Measurements from ENCODE around the gene RRP1.

The RRP1 gene

GRCh38 chr21:43834146-43834905 lies 44.9 kb downstream of the RRP1 start:
- no peak overlapping the region for H2BK12ac ChIP-seq (ENCODE audit: low read length)
- H2BK120ac ChIP-seq (ENCODE audit: insufficient read depth, low read length, poor library complexity) = no peak overlapping the region
- H4K8ac ChIP-seq (ENCODE audit: low read depth, low read length) = no peak overlapping the region
- no peak overlapping the region for H3K23ac ChIP-seq (ENCODE audit: low read length)
- no peaks in the 10 kb centered on the region for H3K27me3 ChIP-seq (ENCODE audit: insufficient read depth, low read length)
- H3K79me2 ChIP-seq (ENCODE audit: control insufficient read depth, insufficient read depth, low read length, poor library complexity) = no peaks in the 10 kb centered on the region
- no peak for DNase-seq
- H3K4ac ChIP-seq (ENCODE audit: low read depth, low read length) = no peak overlapping the region
- H3K18ac ChIP-seq (ENCODE audit: low read length) = no peak overlapping the region
- H3K36me3 ChIP-seq (ENCODE audit: control insufficient read depth in 1 of 2, insufficient read depth in 2 of 2, low read length in 2 of 2) = no peaks in the 10 kb centered on the region
- H3K9ac ChIP-seq (ENCODE audit: low read length) = no peak overlapping the region
- WGBS (ENCODE audit: extremely low coverage, insufficient coverage, insufficient read length) = no CpG with 5 or more reads among the region's 30 CpGs
- no peak overlapping the region for H3K4me3 ChIP-seq (ENCODE audit: low read depth, low read length)
- H2AFZ ChIP-seq (ENCODE audit: insufficient read depth, low read length, poor library complexity) = no peak overlapping the region
- H4K91ac ChIP-seq (ENCODE audit: low read depth, low read length) = no peak overlapping the region
- H3K27ac ChIP-seq (ENCODE audit: low read depth, low read length) = no peak overlapping the region
- no peak overlapping the region for H2BK5ac ChIP-seq (ENCODE audit: low read depth, low read length, poor library complexity)
- H3K79me1 ChIP-seq (ENCODE audit: low read length) = no peaks in the 10 kb centered on the region
- no peaks in the 10 kb centered on the region for H3K4me1 ChIP-seq (ENCODE audit: control insufficient read depth in 1 of 2, insufficient read depth in 2 of 2, low read length in 2 of 2)
- H3K14ac ChIP-seq (ENCODE audit: low read length) = no peak overlapping the region
- H4K12ac ChIP-seq (ENCODE audit: low read depth, low read length) = no peak overlapping the region
- peaks cover 2% of the 10 kb centered on the region for H3K9me3 ChIP-seq (ENCODE audit: insufficient read depth, low read depth, low read length)
- no peak overlapping the region for H3K4me2 ChIP-seq (ENCODE audit: low read length)
- no peak overlapping the region for H2AK5ac ChIP-seq (ENCODE audit: low read length)

GRCh38 chr21:43835050-43835449 lies 45.7 kb downstream of the RRP1 start:
- Histone ChIP-seq H3K9ac (ENCODE audit: low read length) (no peak overlapping the region), H3K4me3 (ENCODE audit: low read depth, low read length) (no peak overlapping the region), H3K9me3 (ENCODE audit: insufficient read depth, low read depth, low read length) (peaks cover 2% of the 10 kb centered on the region), H3K14ac (ENCODE audit: low read length) (no peak overlapping the region), H4K91ac (ENCODE audit: low read depth, low read length) (no peak overlapping the region), H3K4ac (ENCODE audit: low read depth, low read length) (no peak overlapping the region), H3K36me3 (ENCODE audit: control insufficient read depth in 1 of 2, insufficient read depth in 2 of 2, low read length in 2 of 2) (no peaks in the 10 kb centered on the region), H3K27me3 (ENCODE audit: insufficient read depth, low read length) (no peaks in the 10 kb centered on the region), H3K79me1 (ENCODE audit: low read length) (no peaks in the 10 kb centered on the region), H3K79me2 (ENCODE audit: control insufficient read depth, insufficient read depth, low read length, poor library complexity) (no peaks in the 10 kb centered on the region), H3K27ac (ENCODE audit: low read depth, low read length) (no peak overlapping the region), H3K23ac (ENCODE audit: low read length) (no peak overlapping the region), H2BK12ac (ENCODE audit: low read length) (no peak overlapping the region), H3K18ac (ENCODE audit: low read length) (no peak overlapping the region), H2BK5ac (ENCODE audit: low read depth, low read length, poor library complexity) (no peak overlapping the region), H3K4me1 (ENCODE audit: control insufficient read depth in 1 of 2, insufficient read depth in 2 of 2, low read length in 2 of 2) (no peaks in the 10 kb centered on the region), H2AFZ (ENCODE audit: insufficient read depth, low read length, poor library complexity) (no peak overlapping the region), H2BK120ac (ENCODE audit: insufficient read depth, low read length, poor library complexity) (no peak overlapping the region), H4K12ac (ENCODE audit: low read depth, low read length) (no peak overlapping the region), H3K4me2 (ENCODE audit: low read length) (no peak overlapping the region), H4K8ac (ENCODE audit: low read depth, low read length) (no peak overlapping the region), H2AK5ac (ENCODE audit: low read length) (no peak overlapping the region)
- no CpG with 5 or more reads among the region's 15 CpGs for WGBS (ENCODE audit: extremely low coverage, insufficient coverage, insufficient read length)
- no peak for DNase-seq

- Histone ChIP-seq H4K8ac (ENCODE audit: low read depth, low read length) (no peak overlapping the region), H3K23ac (ENCODE audit: low read length) (no peak overlapping the region)
Measured at GRCh38 chr21:43835861-43836260, 46.5 kb downstream of the RRP1 start.

GRCh38 chr21:43836616-43837015 lies 47.2 kb downstream of the RRP1 start:
- Histone ChIP-seq H2BK5ac (ENCODE audit: low read depth, low read length, poor library complexity) (no peak overlapping the region), H3K27ac (ENCODE audit: low read depth, low read length) (no peak overlapping the region), H3K4ac (ENCODE audit: low read depth, low read length) (no peak overlapping the region), H3K14ac (ENCODE audit: low read length) (no peak overlapping the region), H3K79me2 (ENCODE audit: control insufficient read depth, insufficient read depth, low read length, poor library complexity) (no peaks in the 10 kb centered on the region), H2BK120ac (ENCODE audit: insufficient read depth, low read length, poor library complexity) (no peak overlapping the region), H3K27me3 (ENCODE audit: insufficient read depth, low read length) (no peaks in the 10 kb centered on the region), H3K23ac (ENCODE audit: low read length) (no peak overlapping the region), H2AK5ac (ENCODE audit: low read length) (no peak overlapping the region), H4K8ac (ENCODE audit: low read depth, low read length) (no peak overlapping the region), H3K9ac (ENCODE audit: low read length) (no peak overlapping the region), H3K4me1 (ENCODE audit: control insufficient read depth in 1 of 2, insufficient read depth in 2 of 2, low read length in 2 of 2) (no peaks in the 10 kb centered on the region), H3K4me2 (ENCODE audit: low read length) (no peak overlapping the region), H3K18ac (ENCODE audit: low read length) (no peak overlapping the region), H3K79me1 (ENCODE audit: low read length) (no peaks in the 10 kb centered on the region), H4K91ac (ENCODE audit: low read depth, low read length) (no peak overlapping the region), H3K9me3 (ENCODE audit: insufficient read depth, low read depth, low read length) (peaks cover 2% of the 10 kb centered on the region), H3K36me3 (ENCODE audit: control insufficient read depth in 1 of 2, insufficient read depth in 2 of 2, low read length in 2 of 2) (no peaks in the 10 kb centered on the region), H2AFZ (ENCODE audit: insufficient read depth, low read length, poor library complexity) (no peak overlapping the region), H2BK12ac (ENCODE audit: low read length) (no peak overlapping the region), H4K12ac (ENCODE audit: low read depth, low read length) (no peak overlapping the region), H3K4me3 (ENCODE audit: low read depth, low read length) (no peak overlapping the region)
- WGBS (ENCODE audit: extremely low coverage, insufficient coverage, insufficient read length) = no CpG with 5 or more reads among the region's 6 CpGs
- DNase-seq = no peak

More at GRCh38 chr21:43835861-43836260, 46.5 kb downstream of the RRP1 start:
- Histone ChIP-seq H4K12ac (ENCODE audit: low read depth, low read length) (no peak overlapping the region), H3K9me3 (ENCODE audit: insufficient read depth, low read depth, low read length) (peaks cover 2% of the 10 kb centered on the region), H2AK5ac (ENCODE audit: low read length) (no peak overlapping the region), H2BK5ac (ENCODE audit: low read depth, low read length, poor library complexity) (no peak overlapping the region), H2AFZ (ENCODE audit: insufficient read depth, low read length, poor library complexity) (no peak overlapping the region), H3K27ac (ENCODE audit: low read depth, low read length) (no peak overlapping the region), H3K36me3 (ENCODE audit: control insufficient read depth in 1 of 2, insufficient read depth in 2 of 2, low read length in 2 of 2) (no peaks in the 10 kb centered on the region), H3K27me3 (ENCODE audit: insufficient read depth, low read length) (no peaks in the 10 kb centered on the region), H2BK12ac (ENCODE audit: low read length) (no peak overlapping the region), H3K9ac (ENCODE audit: low read length) (no peak overlapping the region), H3K79me2 (ENCODE audit: control insufficient read depth, insufficient read depth, low read length, poor library complexity) (no peaks in the 10 kb centered on the region), H3K4ac (ENCODE audit: low read depth, low read length) (no peak overlapping the region), H3K14ac (ENCODE audit: low read length) (no peak overlapping the region), H3K4me3 (ENCODE audit: low read depth, low read length) (no peak overlapping the region), H4K91ac (ENCODE audit: low read depth, low read length) (no peak overlapping the region), H3K4me2 (ENCODE audit: low read length) (no peak overlapping the region), H3K4me1 (ENCODE audit: control insufficient read depth in 1 of 2, insufficient read depth in 2 of 2, low read length in 2 of 2) (no peaks in the 10 kb centered on the region), H3K79me1 (ENCODE audit: low read length) (no peaks in the 10 kb centered on the region), H2BK120ac (ENCODE audit: insufficient read depth, low read length, poor library complexity) (no peak overlapping the region), H3K18ac (ENCODE audit: low read length) (no peak overlapping the region)
- no CpG with 5 or more reads among the region's 6 CpGs for WGBS (ENCODE audit: extremely low coverage, insufficient coverage, insufficient read length)
- no peak for DNase-seq
